ENCODE measurements around the gene MBIP.
A peak's percentile ranks its signal among the peaks of the same experiment; 100 is the strongest.
"Not testable (repeated sequence)": the region's sequence is repeated elsewhere in the genome, so short reads cannot be mapped to it uniquely, and the experiment has no call there.

The MBIP gene, protein sequence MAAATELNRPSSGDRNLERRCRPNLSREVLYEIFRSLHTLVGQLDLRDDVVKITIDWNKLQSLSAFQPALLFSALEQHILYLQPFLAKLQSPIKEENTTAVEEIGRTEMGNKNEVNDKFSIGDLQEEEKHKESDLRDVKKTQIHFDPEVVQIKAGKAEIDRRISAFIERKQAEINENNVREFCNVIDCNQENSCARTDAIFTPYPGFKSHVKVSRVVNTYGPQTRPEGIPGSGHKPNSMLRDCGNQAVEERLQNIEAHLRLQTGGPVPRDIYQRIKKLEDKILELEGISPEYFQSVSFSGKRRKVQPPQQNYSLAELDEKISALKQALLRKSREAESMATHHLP

GRCh38 chr14:36320200-36320896, at the start of gene MBIP:
TSS of gene MBIP (minus strand) at chr14:36320637. CDS start at chr14:36320588, 49 bp downstream.
- no peaks in the 10 kb centered on the region for H3K4me1 ChIP-seq (ENCODE audit: control insufficient read depth, insufficient read depth, low read length)
- H3K9ac ChIP-seq (ENCODE audit: low read length) = peak within 1 kb of the TSS; percentile 97
- no peaks in the 10 kb centered on the region for H3K27me3 ChIP-seq (ENCODE audit: control insufficient read depth, insufficient read depth, low read length)
- H3K36me3 ChIP-seq (ENCODE audit: control insufficient read depth, insufficient read depth, low read length) = no peaks in the 10 kb centered on the region
- peak within 1 kb of the TSS; percentile 91 for H3K4me3 ChIP-seq (ENCODE audit: low read length)
- H3K9me3 ChIP-seq (ENCODE audit: control insufficient read depth, low read length) = no peaks in the 10 kb centered on the region

DNA sequence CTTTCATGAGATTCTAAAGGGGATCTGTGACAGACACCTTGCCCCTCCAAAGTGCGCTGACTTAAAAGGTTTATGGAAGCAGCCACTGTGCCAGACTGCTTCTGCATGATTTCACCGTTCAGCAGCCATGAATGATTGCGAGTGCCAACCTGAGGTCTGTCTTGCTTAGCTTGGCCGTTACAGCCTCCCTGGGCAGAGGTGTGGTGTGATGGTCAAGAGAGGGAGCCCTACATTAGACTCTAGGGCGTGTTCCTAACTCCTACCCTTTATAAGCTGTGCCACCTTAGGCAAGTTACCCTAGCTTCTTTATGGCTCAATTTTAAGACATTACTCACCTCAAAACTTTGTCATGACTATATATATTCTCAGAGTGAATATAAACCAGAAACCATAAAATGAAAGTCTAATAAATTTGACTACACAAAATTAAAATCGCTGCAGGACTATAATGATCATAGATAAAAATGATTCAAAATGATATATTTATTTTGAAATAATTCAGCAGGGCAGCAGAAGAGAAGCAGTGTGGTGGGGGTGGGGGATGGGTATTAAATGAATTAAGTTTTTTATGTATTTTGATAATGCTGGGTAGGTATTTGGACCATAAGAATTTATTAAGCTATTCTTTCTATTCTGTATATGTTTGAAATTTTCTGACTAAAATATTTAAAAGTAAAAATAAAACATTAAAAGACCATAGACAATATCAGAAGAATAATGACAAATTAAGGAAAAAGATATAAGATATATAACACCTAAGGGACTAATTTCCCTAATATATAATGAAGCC, 47.7 kb upstream of the MBIP start:
- Histone ChIP-seq H3K4me3 (ENCODE audit: low read length) (no peak overlapping the region), H3K9ac (ENCODE audit: low read length) (no peak overlapping the region), H3K4me1 (ENCODE audit: control insufficient read depth, insufficient read depth, low read length) (no peaks in the 10 kb centered on the region)

DNA sequence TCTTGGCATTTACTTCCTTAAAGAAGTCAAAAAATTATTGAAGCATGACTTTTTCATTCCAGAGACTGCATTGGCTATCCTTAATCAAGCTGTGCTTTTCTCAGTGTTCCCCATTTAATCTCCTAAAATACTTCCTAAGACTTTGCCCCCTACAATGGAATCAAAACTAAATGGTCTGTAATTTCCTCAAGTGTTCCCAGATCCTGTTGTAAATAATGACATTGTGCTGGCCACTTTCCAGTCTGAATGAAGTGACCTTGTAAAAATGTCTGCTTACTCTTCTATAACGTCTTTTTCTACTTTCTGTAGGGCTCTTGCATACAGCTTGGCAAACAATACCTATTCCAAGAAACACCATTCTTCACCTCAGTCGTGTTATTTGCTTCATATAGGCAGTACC, 45.3 kb upstream of the MBIP start:
- no peaks in the 10 kb centered on the region for H3K27me3 ChIP-seq (ENCODE audit: control insufficient read depth, insufficient read depth, low read length)
- H3K36me3 ChIP-seq (ENCODE audit: control insufficient read depth, insufficient read depth, low read length) = no peaks in the 10 kb centered on the region
- H3K4me1 ChIP-seq (ENCODE audit: control insufficient read depth, insufficient read depth, low read length) = no peaks in the 10 kb centered on the region
- H3K9ac ChIP-seq (ENCODE audit: low read length) = no peak overlapping the region
- no peak overlapping the region for H3K4me3 ChIP-seq (ENCODE audit: low read length)
- H3K9me3 ChIP-seq (ENCODE audit: control insufficient read depth, low read length) = no peaks in the 10 kb centered on the region

More for the DNA sequence above, 47.7 kb upstream of the MBIP start:
- Histone ChIP-seq H3K27me3 (ENCODE audit: control insufficient read depth, insufficient read depth, low read length) (no peaks in the 10 kb centered on the region), H3K36me3 (ENCODE audit: control insufficient read depth, insufficient read depth, low read length) (no peaks in the 10 kb centered on the region), H3K9me3 (ENCODE audit: control insufficient read depth, low read length) (no peaks in the 10 kb centered on the region)

DNA sequence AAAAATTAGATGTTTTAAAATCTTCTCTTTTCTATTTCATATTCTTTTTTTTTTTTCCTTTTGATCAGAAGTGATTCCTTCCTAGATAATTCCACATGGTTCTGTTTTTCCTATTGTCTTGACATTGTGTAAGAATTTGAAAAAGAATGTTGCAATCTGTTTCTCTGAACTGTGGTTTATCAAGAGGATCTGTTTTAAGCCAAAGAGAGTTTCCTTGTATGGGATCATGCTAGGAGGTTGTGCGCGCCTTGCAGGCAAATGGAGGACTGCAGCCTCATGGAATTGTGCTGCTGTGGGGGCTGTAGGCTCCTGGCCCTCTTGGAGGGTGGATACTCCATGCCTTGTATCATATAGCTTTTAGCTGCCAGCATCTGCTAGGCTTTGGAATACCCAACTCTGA, 43.3 kb upstream of the MBIP start:
- Histone ChIP-seq H3K36me3 (ENCODE audit: control insufficient read depth, insufficient read depth, low read length) (no peaks in the 10 kb centered on the region), H3K9me3 (ENCODE audit: control insufficient read depth, low read length) (no peaks in the 10 kb centered on the region), H3K4me1 (ENCODE audit: control insufficient read depth, insufficient read depth, low read length) (no peaks in the 10 kb centered on the region), H3K9ac (ENCODE audit: low read length) (no peak overlapping the region), H3K4me3 (ENCODE audit: low read length) (no peak overlapping the region), H3K27me3 (ENCODE audit: control insufficient read depth, insufficient read depth, low read length) (no peaks in the 10 kb centered on the region)

GRCh38 chr14:36362648-36363047, 42.2 kb upstream of the MBIP start:
- H3K27me3 ChIP-seq (ENCODE audit: control insufficient read depth, insufficient read depth, low read length) = no peaks in the 10 kb centered on the region
- H3K4me3 ChIP-seq (ENCODE audit: low read length) = no peak overlapping the region
- no peak overlapping the region for H3K9ac ChIP-seq (ENCODE audit: low read length)
- H3K36me3 ChIP-seq (ENCODE audit: control insufficient read depth, insufficient read depth, low read length) = no peaks in the 10 kb centered on the region
- H3K9me3 ChIP-seq (ENCODE audit: control insufficient read depth, low read length) = no peaks in the 10 kb centered on the region
- no peaks in the 10 kb centered on the region for H3K4me1 ChIP-seq (ENCODE audit: control insufficient read depth, insufficient read depth, low read length)

DNA sequence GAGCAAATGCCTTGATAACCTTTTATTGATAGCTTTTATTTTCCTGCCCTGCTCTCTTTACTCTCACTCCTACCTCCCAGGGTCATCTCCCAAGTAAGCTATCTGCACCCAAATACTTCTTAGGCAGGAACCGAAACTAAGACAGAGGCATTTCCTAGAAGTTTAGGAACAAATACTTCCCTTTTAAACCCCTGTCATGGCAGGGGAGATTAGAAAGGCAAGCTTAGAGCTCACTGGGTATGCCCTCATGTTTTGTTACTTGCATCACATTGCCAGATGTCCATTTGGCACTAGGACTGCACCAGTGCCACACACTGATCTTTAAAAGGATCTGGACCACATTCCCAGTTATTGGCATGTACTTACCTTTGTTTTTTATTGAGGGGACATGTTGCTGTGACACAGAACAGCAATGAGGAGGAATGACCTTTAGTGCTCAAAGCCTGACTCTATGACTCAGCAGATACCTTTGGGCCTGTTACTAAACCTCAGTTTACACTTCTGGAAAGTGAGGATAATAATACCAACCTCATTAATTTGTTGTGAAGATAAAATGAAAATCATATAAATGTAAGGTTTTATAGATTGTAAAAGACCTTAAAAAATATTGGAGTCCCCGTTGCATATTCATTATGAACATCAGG, 40.9 kb upstream of the MBIP start:
- H3K4me1 ChIP-seq (ENCODE audit: control insufficient read depth, insufficient read depth, low read length) = no peaks in the 10 kb centered on the region
- H3K9ac ChIP-seq (ENCODE audit: low read length) = no peak overlapping the region
- no peaks in the 10 kb centered on the region for H3K9me3 ChIP-seq (ENCODE audit: control insufficient read depth, low read length)
- H3K27me3 ChIP-seq (ENCODE audit: control insufficient read depth, insufficient read depth, low read length) = no peaks in the 10 kb centered on the region
- H3K36me3 ChIP-seq (ENCODE audit: control insufficient read depth, insufficient read depth, low read length) = no peaks in the 10 kb centered on the region
- no peak overlapping the region for H3K4me3 ChIP-seq (ENCODE audit: low read length)

DNA sequence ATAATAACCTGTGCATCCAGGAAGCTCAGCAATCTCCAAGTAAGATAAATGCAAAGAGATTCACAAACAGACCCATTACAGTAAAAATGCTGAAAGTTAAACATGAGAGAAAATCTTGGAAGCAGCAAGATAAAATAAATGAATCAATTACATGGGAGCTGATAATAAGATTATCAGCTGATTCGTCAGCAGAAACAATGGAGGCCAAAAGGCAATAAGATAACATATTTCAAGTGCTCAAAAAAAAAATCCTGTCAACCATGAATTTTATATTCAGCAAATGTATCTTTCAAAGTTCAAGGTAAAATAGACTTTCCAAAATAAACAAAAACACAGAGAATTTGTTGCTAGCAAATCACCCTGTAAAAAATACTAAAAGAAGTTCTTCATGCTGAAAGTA, 36.4 kb upstream of the MBIP start:
- Histone ChIP-seq H3K9me3 (ENCODE audit: control insufficient read depth, low read length) (no peaks in the 10 kb centered on the region), H3K9ac (ENCODE audit: low read length) (no peak overlapping the region), H3K4me1 (ENCODE audit: control insufficient read depth, insufficient read depth, low read length) (no peaks in the 10 kb centered on the region), H3K36me3 (ENCODE audit: control insufficient read depth, insufficient read depth, low read length) (no peaks in the 10 kb centered on the region), H3K4me3 (ENCODE audit: low read length) (no peak overlapping the region), H3K27me3 (ENCODE audit: control insufficient read depth, insufficient read depth, low read length) (no peaks in the 10 kb centered on the region)

DNA sequence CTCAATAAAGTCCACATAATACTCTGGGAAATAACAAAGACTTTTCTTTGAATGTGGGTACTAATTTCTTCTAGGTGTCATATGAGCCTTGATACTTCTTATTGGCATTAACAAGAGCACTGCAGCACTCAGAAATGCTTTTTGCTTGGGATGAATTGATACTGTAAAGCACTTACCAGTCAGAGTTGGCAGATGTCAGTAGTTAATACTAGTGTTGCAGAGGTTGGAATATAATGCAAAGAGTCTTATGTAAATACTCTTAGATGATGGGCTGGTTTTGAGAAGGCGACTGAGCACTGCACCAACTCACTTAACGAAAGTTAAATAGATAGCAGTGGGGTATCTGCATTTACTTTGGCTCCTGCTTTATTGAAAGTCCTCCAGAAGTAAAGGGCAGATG, 25.6 kb upstream of the MBIP start:
- no peaks in the 10 kb centered on the region for H3K9me3 ChIP-seq (ENCODE audit: control insufficient read depth, low read length)
- no peak overlapping the region for H3K4me3 ChIP-seq (ENCODE audit: low read length)
- no peaks in the 10 kb centered on the region for H3K4me1 ChIP-seq (ENCODE audit: control insufficient read depth, insufficient read depth, low read length)
- no peak overlapping the region for H3K9ac ChIP-seq (ENCODE audit: low read length)
- no peaks in the 10 kb centered on the region for H3K27me3 ChIP-seq (ENCODE audit: control insufficient read depth, insufficient read depth, low read length)
- no peaks in the 10 kb centered on the region for H3K36me3 ChIP-seq (ENCODE audit: control insufficient read depth, insufficient read depth, low read length)

DNA sequence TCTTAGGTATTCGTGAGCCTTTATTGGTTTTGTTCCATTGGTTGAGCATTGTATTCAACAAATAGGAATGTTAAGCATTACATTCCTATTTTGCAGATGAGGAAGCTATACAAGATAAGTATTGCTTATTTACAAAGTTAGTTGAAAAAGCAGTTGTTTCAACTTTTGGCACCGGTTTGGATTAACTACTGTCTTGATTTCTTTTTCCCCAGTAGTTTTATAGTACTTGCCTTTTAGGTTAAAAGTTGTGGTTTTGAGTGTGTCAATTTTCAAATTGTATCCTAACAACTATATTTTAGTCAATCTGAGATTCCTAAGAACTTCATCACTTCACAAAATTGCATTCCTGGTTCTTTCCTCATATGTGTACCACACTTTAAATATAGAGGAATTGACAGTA, 23.8 kb upstream of the MBIP start:
- Histone ChIP-seq H3K27me3 (ENCODE audit: control insufficient read depth, insufficient read depth, low read length) (no peaks in the 10 kb centered on the region), H3K4me3 (ENCODE audit: low read length) (no peak overlapping the region), H3K4me1 (ENCODE audit: control insufficient read depth, insufficient read depth, low read length) (no peaks in the 10 kb centered on the region), H3K9ac (ENCODE audit: low read length) (no peak overlapping the region), H3K36me3 (ENCODE audit: control insufficient read depth, insufficient read depth, low read length) (no peaks in the 10 kb centered on the region), H3K9me3 (ENCODE audit: control insufficient read depth, low read length) (no peaks in the 10 kb centered on the region)

DNA sequence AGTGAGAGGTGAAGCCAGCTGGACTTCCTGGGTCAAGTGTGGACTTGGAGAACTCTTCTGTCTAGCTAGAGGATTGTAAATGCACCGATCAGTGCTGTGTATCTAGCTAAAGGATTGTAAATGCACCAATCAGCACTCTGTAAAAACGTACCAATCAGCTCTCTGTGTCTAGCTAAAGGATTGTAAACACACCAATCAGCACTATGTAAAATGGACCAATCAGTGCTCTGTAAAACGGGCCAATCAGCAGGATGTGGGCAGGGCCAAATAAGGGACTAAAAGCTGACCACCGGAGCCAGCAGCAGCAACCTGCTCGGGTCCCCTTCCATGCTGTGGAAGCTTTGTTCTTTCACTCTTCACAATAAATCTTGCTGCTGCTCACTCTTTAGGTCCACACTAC, 21.4 kb upstream of the MBIP start:
- not testable (repeated sequence) for H3K4me1 ChIP-seq (ENCODE audit: control insufficient read depth, insufficient read depth, low read length); H3K4me3 ChIP-seq (ENCODE audit: low read length); H3K9ac ChIP-seq (ENCODE audit: low read length); H3K27me3 ChIP-seq (ENCODE audit: control insufficient read depth, insufficient read depth, low read length); H3K9me3 ChIP-seq (ENCODE audit: control insufficient read depth, low read length); H3K36me3 ChIP-seq (ENCODE audit: control insufficient read depth, insufficient read depth, low read length)

- no peak overlapping the region for H3K4me3 ChIP-seq (ENCODE audit: low read length)
- no peaks in the 10 kb centered on the region for H3K4me1 ChIP-seq (ENCODE audit: control insufficient read depth, insufficient read depth, low read length)
- no peaks in the 10 kb centered on the region for H3K27me3 ChIP-seq (ENCODE audit: control insufficient read depth, insufficient read depth, low read length)
- H3K9me3 ChIP-seq (ENCODE audit: control insufficient read depth, low read length) = no peaks in the 10 kb centered on the region
- H3K9ac ChIP-seq (ENCODE audit: low read length) = no peak overlapping the region
- H3K36me3 ChIP-seq (ENCODE audit: control insufficient read depth, insufficient read depth, low read length) = no peaks in the 10 kb centered on the region
Measured at GRCh38 chr14:36340276-36340890, 19.9 kb upstream of the MBIP start.

Data from mucosa of stomach (tissue), 1 donor.